Upper lobe of right lung (tissue), 1 donor: ENCODE measurements around the gene CHAF1A. TPM values are rescaled to one million over a fixed set of nuclear protein-coding genes. Genes with fewer than 3 reads are reported as not detected.
A peak's percentile ranks its signal among the peaks of the same experiment; 100 is the strongest.

Experiments
- ATAC-seq: fragments of 200-7000 bp; cut with Tn5 transposase; one replicate; pipeline ENCODE4 v1.9.1; 2020; ENCODE audit warnings: mild to moderate bottlenecking, moderate library complexity
- DNase-seq: peaks from one replicate; pipeline ENCODE4 v3.0.0-alpha.2; 2020
- H3K27ac ChIP-seq: fragments of 200-600 bp; one replicate; pipeline ENCODE4 v1.8.0; 2022
- H3K27me3 ChIP-seq: fragments of 200-600 bp; one replicate; pipeline ENCODE4 v1.8.0; 2022; ENCODE audit warnings: mild to moderate bottlenecking
- H3K36me3 ChIP-seq: fragments of 200-600 bp; one replicate; pipeline ENCODE4 v1.8.0; 2022
- H3K4me1 ChIP-seq: fragments of 200-600 bp; one replicate; pipeline ENCODE4 v1.8.0; 2022
- H3K4me3 ChIP-seq: fragments of 200-600 bp; one replicate; pipeline ENCODE4 v1.8.0; 2022; ENCODE audit warnings: mild to moderate bottlenecking
- H3K9me3 ChIP-seq: fragments of 200-600 bp; one replicate; pipeline ENCODE4 v1.8.0; 2022
- intact Hi-C: fragments of 100-400 bp; cut with DNase I; formaldehyde crosslinking; loops from one replicate; pipeline ENCODE4 v1.11.0; 2022
- total RNA-seq: library from RNA; stranded (reverse); fragmentation: NEBNext Ultra II Directional; extraction: Animal tissue kit (Norgen Biotek cat#: 25700); gene quantifications from one replicate; pipeline ENCODE4 v1.2.1, GENCODE V29; 2021
- TF ChIP-seq, protein P1 (sequence below): fragments of 200-600 bp; IDR thresholded peaks from one replicate; pipeline ENCODE4 v1.8.0; 2022; ENCODE audit warnings: antibody characterized with exemption
- donor health status: DM: no; HTN: yes; CAD: no; lungs with severe emphysema.

Gene CHAF1A
- total RNA-seq, 1 donor from 2014 or later, result 10.8 TPM

DNA sequence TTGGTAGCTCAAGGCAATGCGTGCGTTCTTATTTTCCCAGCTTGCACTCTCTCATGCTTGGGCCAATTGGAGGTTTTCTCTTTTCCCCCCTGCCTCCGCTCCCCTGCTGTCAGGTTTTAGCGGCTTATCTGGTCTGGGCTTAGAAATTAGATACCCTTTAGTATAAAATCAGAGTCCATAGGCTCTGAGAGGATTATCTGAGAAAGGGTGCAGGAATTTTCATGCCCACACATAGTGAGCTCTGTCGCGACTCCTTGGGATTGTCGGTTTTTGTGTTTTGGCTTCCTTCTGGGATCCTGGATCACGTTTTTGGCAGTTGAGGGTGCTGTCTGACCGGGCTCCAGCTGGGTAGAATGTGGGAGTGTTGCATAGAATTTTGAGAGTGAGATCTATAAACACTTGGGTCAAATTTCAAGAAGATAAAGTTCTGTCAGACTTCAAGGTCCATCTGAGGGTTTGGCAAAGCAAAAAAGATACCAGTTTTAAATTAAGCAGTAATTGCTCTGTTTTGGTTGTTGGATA lies 12.4 kb downstream of the CHAF1A start:
- Histone ChIP-seq H3K4me3 (no peak overlapping the region), H3K4me1 (no peaks in the 10 kb centered on the region), H3K27me3 (no peaks in the 10 kb centered on the region), H3K36me3 (no peaks in the 10 kb centered on the region), H3K9me3 (no peaks in the 10 kb centered on the region), H3K27ac (no peak overlapping the region)
- TF ChIP-seq, protein P1, sequence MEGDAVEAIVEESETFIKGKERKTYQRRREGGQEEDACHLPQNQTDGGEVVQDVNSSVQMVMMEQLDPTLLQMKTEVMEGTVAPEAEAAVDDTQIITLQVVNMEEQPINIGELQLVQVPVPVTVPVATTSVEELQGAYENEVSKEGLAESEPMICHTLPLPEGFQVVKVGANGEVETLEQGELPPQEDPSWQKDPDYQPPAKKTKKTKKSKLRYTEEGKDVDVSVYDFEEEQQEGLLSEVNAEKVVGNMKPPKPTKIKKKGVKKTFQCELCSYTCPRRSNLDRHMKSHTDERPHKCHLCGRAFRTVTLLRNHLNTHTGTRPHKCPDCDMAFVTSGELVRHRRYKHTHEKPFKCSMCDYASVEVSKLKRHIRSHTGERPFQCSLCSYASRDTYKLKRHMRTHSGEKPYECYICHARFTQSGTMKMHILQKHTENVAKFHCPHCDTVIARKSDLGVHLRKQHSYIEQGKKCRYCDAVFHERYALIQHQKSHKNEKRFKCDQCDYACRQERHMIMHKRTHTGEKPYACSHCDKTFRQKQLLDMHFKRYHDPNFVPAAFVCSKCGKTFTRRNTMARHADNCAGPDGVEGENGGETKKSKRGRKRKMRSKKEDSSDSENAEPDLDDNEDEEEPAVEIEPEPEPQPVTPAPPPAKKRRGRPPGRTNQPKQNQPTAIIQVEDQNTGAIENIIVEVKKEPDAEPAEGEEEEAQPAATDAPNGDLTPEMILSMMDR, result no peak
- no peak for ATAC-seq
- intact Hi-C loops, result no loop called here
- DNase-seq, result no peak

GRCh38 chr19:4415352-4415751 lies 12.9 kb downstream of the CHAF1A start:
- TF ChIP-seq, protein P1, result no peak

GRCh38 chr19:4416268-4416667 lies 13.8 kb downstream of the CHAF1A start:
- DNase-seq (no peak), ATAC-seq (no peak)
- Histone ChIP-seq H3K4me1 (no peaks in the 10 kb centered on the region), H3K4me3 (no peak overlapping the region), H3K9me3 (no peaks in the 10 kb centered on the region), H3K36me3 (no peaks in the 10 kb centered on the region), H3K27me3 (no peaks in the 10 kb centered on the region), H3K27ac (no peak overlapping the region)
- TF ChIP-seq, protein P1, result no peak
- intact Hi-C loops, result no loop called here

More at GRCh38 chr19:4415352-4415751, 12.9 kb downstream of the CHAF1A start:
- Histone ChIP-seq H3K4me3 (no peak overlapping the region), H3K9me3 (no peaks in the 10 kb centered on the region), H3K27ac (peak overlapping the region; percentile 11), H3K36me3 (no peaks in the 10 kb centered on the region), H3K4me1 (no peaks in the 10 kb centered on the region), H3K27me3 (no peaks in the 10 kb centered on the region)
- no peak for ATAC-seq
- intact Hi-C loops, result no loop called here
- no peak for DNase-seq

GRCh38 chr19:4423416-4424126 lies 21.1 kb downstream of the CHAF1A start:
- no peak for DNase-seq
- no peaks in the 10 kb centered on the region for H3K9me3 ChIP-seq
- TF ChIP-seq, protein P1, result no peak
- peaks cover 8% of the 10 kb centered on the region for H3K36me3 ChIP-seq
- H3K27me3 ChIP-seq, result no peaks in the 10 kb centered on the region
- H3K4me1 ChIP-seq, result no peaks in the 10 kb centered on the region
- no peak overlapping the region for H3K4me3 ChIP-seq
- intact Hi-C loops, result no loop called here
- ATAC-seq, result no peak
- no peak overlapping the region for H3K27ac ChIP-seq

GRCh38 chr19:4425537-4425936 lies 23.1 kb downstream of the CHAF1A start:
- TF ChIP-seq, protein P1, result no peak
- Histone ChIP-seq H3K9me3 (no peaks in the 10 kb centered on the region), H3K36me3 (peaks cover 8% of the 10 kb centered on the region), H3K4me3 (no peak overlapping the region), H3K27ac (no peak overlapping the region), H3K27me3 (no peaks in the 10 kb centered on the region), H3K4me1 (no peaks in the 10 kb centered on the region)
- intact Hi-C loops, result no loop called here
- no peak for ATAC-seq
- no peak for DNase-seq
